Fibroblast of peridontal ligament (primary cell): Measurements from ENCODE around the gene FOXP1.
"Not testable (repeated sequence)": the region's sequence is repeated elsewhere in the genome, so short reads cannot be mapped to it uniquely, and the experiment has no call there.

Experiments used
- DNase-seq: peaks from one replicate; pipeline ENCODE4 v3.0.0-alpha.2; 2010; ENCODE audit errors: extremely low read depth

FOXP1 gene

DNA sequence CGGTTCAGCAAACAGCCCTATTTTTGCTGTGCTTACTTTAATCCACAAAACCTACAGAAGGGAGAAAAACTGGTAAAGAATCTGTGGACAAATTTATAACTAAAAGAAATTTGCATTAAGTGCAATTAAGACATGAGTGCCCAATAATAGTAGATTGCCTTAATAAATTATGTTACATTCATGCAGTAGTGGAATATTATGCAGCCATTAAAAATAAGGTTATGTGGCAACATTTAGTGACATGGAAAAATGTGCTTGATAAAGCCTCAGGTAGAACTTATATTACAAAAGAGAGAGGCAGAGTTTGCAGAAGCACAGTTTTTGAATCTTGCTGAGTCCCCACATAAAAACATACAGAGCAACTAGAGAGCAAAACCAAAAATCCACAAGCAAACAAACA is 253.0 kb downstream of the FOXP1 start:
- DNase-seq = no peak

DNA sequence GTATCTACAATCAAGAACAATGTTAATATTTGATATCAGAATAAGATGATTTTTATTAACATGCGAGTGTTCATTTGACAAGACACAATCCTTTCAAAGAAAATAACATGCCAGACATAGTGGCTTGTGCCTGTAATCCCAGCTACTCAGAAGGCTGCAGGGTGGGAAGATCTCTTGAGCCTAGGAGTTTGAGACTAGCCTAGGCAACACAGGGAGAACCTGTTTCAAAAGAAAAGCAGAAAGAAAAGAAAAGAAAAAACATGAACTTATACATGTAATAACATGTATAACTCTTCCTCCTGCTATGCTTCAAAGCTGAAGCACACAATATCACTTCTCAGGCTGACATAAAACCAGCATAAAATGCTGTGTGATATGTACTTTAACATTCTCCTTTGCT is 253.7 kb downstream of the FOXP1 start:
- DNase-seq = no peak

DNA sequence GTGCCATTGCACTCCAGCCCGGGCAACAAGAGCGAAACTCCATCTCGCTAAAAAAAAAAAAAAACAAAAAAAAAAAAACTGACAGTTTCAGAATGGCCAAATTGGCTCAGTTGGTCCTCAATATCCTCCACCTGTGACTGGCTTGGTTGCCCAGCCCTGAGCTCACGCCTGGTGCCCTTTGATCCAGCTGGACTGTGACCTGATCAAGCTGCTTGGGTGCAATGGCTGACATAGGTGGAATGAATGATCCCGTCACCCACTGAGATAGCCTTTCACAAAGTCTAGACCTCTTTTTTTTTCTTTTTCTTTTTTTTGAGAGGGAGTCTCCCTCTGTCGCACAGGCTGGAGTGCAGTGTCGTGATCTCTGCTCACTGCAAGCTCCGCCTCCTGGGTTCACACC is 254.6 kb downstream of the FOXP1 start:
- no peak for DNase-seq

DNA sequence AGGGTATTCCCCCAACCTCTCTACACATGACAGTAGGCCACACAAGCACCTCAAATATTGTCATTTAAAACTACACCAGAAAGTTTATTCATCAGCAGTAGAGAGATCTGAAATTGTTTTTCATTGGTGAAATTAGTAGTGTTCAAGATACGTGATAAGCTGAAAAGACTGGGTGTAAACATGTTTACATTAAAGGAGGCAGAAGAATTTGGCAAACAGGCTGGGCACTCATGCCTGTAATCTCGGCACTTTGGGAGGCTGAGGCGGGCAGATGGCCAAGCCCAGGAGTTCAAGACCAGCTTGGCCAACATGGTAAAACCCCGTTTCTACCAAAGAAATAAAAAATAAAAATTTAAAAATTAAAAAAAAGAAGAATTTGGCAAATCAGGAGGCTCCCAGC is 255.6 kb downstream of the FOXP1 start:
- no peak for DNase-seq

DNA sequence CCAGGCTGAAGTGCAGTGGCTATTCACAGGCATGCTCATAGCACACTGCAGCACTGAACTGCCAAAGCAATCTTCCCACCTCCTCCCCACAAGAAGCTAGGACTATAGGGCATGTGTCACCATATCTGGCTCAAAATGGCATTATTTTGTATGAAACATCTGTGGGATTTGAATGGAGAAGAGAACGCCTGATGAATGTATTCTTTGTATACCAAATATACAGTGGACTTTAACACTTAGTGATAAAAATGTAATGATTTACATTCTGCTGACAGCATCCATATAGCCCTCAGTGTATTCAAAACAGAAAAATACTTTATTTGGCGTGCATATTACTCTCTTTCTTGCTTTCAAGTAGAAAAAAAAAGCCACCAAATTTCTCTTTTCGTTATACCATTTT is 257.8 kb downstream of the FOXP1 start:
- DNase-seq = no peak

DNA sequence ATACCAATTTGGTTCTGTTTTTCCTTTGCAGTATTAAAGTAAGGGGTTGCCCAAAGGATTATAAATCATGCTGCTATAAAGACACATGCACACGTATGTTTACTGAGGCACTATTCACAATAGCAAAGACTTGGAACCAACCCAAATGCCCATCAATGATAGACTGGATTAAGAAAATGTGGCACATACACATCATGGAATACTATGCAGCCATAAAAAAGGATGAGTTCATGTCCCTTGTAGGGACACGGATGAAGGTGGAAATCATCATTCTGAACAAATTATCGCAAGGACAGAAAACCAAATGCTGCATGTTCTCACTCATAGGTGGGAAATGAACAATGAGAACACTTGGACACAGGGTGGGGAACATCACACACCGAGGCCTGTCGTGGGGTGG is 259.3 kb downstream of the FOXP1 start:
- DNase-seq = not testable (repeated sequence)

DNA sequence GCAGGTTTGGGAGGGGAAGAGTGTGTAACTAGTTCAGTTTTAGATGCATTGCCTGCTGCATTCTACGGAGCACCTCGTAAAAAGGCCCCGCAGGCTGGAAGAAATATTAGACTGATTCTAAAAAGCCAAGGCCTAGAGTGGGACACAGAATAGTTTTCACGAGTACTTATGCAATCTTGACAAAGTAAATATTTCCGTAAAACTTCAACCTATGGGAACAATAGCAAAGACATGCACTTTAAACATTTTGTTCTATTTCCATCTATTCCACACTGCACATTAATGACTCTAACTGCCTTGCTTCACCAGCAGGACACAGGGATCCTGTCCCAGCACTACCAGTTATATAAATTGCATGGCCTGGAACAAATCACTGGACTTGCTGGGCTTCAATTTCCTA is 260.0 kb downstream of the FOXP1 start:
- DNase-seq = no peak

DNA sequence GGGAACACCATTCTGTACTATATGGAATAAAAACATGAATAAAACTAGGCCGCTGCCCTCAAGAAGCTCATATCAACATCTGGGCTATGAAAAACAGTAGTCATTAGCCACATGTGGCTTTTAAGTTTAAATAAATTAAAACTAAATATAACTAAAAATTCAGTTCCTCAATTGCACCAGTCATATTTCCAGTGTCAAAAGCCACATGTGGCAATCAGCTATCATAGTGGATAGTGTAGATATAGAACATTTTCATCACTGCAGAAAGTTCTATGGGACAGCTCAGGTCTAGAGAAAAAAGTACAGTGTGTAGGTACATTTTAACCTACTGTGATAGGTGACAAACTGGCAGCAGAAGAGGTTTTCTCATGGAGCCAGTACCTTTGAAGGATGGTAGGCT is 261.4 kb downstream of the FOXP1 start:
- DNase-seq = no peak

DNA sequence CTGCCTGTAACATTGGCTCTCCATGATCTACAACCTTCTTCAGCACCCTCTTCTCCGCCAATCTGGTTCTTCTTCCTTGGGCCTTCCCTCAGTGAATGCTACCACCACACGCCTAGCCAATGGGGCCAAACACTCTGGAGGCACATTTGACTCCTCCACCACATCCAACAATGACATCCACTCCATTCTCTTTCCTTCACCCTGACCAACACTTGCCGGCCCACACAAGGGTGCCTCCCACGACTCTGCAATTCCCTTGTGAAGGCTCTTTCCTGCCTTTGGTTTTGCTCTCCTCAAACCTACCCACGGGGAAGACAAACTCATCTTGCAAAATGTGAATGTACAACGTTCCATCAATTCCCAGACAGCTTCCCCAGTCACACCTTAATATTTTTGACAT is 263.8 kb downstream of the FOXP1 start:
- no peak for DNase-seq

DNA sequence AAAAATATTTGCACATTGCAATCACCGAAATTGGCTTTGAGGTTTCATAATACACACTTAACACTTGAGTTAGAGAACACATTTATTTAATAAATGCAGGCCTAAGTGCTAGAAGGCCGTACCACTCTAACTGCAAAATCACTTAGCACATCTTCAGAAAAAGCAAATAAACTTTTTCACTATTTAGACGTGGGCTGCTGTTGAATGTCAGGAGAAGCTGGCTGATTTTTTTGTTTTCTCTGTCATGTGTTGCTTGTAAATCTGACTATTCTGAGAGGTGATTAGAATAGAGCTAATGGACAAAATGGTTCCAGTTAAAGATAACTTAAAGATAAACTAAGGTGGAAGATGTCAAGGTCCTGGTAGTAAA is 265.1 kb downstream of the FOXP1 start:
- DNase-seq = no peak

DNA sequence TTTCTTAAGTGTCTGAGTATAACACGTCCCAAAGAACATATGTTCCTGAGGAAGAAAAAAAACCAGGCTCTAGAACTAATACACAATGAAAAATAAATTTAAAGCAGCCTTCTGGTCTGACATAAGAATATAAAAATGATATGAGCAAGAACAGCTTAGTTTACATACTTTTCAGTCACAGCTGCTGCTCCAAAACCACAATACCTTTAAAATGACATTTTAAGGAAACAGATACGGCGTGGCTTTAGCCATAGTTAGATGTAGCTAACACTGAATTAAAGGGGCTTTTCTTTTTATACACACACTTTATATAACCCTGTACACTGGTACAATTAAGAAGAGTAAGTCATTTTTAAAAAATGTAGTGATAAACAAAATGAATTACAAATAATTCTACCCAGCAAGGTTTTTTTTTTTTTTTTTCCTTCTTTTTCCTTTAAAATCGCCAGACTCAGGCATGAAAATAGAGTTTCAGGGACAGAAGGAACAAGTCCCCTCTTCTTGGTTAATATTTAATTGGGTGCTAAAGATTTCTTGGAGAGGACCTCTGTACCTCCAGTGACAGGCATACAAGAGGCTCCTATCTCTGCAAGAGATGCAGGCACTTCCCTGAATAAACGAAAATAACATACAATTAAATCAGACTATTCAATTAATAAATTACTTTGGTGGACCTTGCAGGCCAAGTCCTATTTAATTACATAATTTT is 265.6 kb downstream of the FOXP1 start:
- peak; percentile 62 for DNase-seq

DNA sequence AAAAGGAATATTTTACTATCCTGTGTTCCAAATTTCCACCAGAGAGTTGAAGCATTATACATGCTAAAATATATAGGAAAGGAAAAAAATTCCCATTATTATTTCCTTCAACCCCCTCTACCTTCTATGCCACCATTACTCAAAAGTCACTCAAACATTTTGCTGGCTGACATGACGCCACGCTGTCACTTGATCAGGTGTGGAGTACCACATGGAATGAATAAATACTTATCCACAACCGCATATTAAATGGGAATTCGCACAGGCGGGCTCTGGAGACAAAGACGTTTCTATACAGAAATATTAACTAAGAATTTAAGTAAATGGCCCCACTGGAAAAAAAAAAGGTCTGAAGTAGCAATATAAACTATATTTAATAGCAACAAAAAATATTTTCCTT is 266.4 kb downstream of the FOXP1 start:
- DNase-seq = no peak

DNA sequence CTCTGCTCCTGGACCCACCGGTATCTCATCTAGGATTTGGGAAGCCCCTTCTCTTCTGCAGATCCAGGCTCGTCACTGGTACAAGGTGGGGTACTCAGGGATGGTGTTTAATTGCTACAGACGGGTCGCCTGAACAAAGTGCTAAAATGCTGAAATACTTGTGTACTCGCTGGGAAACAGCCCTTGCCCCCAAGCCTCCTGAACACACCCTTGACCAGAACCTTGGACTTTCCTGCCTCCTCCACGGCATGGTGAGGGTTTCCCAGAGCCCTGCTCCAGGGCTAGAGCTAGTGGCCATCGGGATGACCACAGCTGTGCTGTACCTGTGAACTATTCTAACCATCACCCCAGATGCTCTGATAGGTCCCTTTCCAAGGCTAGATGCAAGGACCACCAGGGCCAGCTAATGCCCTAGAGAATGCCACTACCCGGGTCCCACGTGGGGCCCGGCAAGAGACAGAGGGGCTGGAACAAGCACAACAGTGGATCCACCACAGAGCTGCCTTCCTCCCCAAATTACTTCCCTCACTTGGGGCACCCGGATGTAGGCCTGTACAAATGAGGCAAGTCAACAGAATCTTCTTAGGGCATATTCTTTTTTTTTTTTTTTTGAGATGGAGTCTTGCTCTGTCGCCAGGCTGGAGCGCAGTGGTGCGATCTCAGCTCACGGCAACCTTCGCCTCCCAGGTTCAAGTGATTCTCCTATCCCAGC is 267.3 kb downstream of the FOXP1 start:
- no peak for DNase-seq

DNA sequence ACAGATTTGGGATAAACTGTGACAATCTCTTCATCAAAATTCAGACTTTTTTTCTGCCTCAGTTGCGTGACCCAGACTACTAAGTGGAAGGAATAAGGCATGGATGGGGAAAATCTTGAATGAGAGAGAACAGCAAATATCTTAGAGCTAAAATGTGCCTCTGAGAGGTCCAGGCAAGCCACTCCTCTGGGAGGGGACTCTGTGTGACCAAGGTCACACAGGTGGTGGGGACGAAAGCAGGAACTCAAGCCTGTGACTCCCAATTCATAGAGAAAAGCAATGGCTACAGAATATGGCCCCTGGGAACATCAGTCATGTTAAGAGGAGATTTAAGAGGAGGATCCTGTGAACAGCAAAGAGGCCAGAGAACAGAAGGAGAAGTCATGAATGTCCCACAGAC is 268.1 kb downstream of the FOXP1 start:
- no peak for DNase-seq

DNA sequence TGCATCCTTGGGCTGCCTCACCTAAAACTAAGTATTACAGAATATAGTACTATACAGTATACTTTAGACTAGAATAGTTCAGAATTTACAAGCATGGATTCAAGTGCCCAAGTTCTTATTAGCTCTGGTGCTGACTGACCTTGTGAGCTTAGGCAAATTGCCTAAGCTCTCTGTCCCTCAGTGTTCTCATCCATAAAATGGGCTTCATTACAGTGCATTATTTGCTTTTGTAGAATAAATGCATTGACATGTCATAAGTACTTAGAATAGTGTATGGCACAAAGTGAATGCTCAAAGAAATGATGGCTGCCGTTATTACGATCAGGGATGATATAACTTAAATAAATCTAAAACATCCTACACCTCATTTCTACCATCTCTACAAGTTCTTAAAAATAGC is 269.7 kb downstream of the FOXP1 start:
- DNase-seq = no peak

DNA sequence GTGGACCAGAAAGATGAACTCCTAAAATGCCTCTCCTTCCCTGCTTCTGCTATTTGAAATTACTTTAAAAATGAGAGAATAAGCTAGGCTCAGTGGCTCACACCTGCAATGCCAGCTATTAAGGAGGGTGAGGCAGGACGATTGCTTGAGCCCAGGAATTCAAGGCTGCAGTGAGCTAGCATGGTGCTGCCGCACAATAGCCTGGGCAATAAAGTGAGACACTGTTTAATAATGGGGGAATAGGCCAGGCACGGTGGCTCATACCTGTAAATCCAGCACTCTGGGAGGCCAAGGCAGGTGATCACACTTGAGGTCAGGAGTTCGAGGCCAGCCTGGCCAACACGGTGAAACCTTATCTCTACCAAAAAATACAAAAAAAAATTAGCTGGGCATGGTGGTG is 271.1 kb downstream of the FOXP1 start:
- no peak for DNase-seq

DNA sequence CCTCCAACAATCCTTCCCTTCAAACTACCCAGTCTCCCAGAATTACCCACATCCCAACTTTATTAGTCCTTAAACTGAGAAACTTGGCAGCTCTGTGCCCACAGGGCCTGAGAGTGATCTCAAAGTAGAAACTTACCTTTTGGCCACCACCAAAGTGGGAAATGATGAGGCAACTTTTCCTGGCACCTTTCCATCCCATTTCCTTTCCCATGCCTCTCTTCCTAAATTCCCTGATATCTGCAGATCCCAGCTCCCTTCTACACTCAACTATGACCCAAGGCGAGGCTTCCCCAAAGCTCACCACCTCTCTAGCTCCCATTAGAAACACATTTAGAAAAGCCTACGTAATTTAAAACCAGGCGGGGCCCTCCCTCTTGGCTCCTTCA is 271.9 kb downstream of the FOXP1 start:
- no peak for DNase-seq

DNA sequence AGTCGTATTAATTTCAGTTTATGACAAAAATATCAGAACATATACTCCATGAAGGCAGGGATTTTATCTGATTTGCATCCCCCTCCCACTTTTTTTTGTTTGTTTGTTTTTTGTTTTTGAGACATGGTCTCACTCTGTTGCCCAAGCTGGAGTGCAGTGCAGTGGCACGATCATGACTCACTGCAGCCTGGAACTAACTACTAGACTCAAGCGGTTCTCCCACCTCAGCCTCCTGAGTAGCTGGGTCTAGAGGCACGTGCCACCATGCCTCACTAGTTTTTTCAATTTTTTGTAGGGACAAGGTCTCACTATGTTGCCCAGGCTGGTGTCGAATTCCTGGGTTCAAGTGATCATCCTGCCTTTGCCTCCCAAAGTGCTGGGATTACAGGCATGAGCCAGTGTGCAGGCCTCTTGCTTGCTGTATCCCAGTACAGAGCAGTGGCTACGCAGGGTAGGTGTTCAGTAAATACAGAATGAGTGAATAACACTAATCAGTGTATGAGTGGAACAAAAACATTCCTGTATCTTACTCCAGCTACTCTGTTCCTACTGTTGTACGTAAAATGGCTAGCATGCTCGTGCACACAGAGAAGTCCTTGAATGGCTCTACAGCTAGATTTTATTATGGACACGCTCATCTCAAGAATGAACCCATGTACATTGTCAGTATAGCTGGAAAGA is 272.4 kb downstream of the FOXP1 start:
- DNase-seq = no peak

DNA sequence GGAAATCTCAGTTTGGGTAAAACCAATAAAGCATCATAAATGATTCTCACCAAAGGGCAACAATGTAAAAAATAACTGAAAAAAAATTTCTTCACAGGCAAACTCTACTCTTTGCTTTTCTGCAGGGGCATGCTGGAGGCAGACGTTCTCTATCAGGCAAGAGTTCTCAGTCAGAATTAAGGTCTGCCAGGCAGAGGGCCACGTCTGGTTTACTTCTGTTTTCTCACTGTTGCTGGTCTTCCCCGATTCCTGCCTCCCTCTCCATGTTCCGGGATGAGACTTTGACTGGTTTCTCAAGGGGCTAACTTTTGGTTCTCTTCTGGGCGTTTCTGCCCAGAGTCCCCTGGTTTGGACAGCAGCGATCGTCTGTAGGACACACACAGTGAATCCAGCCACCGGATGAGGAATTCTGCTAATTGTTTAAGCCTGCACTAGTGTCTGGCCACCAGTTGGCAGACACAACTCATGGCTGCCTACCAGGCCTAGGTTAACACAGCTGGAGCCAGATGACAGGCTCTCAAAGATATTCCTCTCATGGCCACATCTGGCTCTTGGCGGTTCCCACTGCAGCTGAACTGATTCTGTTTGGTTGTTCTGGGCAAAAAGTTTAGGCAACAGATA is 273.1 kb downstream of the FOXP1 start:
- DNase-seq = peak; percentile 64

DNA sequence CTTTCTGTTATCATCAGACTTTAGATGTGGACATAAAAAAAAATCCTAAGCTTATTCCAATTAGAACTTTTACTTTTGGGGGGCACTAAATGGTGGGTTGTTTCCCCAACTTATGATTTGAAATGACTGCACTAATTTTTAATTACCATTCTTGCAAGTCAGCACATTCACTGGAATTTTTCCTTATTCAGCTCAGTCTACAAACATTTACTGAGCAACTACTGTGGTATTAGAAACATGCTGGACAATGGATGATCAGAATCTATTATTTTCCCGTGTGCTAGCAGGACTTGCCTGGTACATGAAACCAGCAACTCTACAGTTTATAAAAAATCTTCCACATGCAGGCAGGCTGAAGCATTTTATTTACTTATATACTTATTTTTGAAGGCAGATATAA is 273.6 kb downstream of the FOXP1 start:
- DNase-seq = peak; percentile 18

DNA sequence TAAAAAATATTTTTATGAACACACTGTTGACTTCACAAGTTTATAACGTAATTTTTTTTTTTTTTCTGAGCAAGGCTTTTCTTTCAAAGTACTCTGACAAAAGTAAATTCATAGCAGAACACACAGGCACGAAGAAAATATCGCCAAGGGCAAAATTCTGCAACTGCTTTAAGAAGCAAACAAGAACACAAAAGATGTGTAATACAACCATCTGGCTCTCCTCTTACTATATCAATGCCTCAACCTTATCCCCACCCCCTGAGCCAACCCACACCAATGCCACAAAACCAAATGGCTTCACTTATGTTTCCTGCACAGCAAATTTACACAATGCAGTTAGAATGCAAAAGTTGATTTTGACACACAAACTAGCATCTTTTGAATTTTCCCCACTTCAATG is 274.2 kb downstream of the FOXP1 start:
- no peak for DNase-seq

DNA sequence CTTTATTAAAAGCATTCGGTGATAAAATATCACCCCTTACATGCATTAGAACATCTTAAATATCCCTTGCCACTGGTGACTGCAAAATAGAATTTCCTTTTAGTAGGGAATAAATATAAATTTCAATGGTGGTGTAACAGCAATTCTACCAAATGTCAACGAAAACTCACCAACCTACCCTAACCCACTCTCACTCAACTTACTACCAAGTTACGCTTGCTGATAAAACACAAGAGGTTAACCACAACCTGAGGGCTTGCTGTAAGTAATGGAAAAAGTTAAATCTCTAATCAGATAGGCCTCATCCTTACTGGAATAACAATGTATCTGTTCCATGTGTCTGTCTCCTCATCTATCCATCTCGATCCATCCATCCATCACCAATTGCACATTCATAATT is 274.7 kb downstream of the FOXP1 start:
- no peak for DNase-seq
